NCI-H446 (cell line): ENCODE measurements around the gene MAD1L1.

Experiments
- DNase-seq, 2 experiments: peaks; one replicate each; lab custom pipeline; 2025; lab: John Stamatoyannopoulos, UW

MAD1L1 gene

GRCh38 chr7:2117646-2118045 lies 115.1 kb downstream of the MAD1L1 start:
- no peak for DNase-seq

GRCh38 chr7:2116989-2117591 lies 115.7 kb downstream of the MAD1L1 start:
- peak; percentile 22 to 64 for DNase-seq

GRCh38 chr7:2116448-2116810 lies 116.3 kb downstream of the MAD1L1 start:
- DNase-seq: no peak

GRCh38 chr7:2115760-2116447 lies 116.8 kb downstream of the MAD1L1 start:
- peak in 1 of 2 experiments; percentile 15 for DNase-seq

GRCh38 chr7:2114926-2115759 lies 117.6 kb downstream of the MAD1L1 start:
- DNase-seq: no peak

- no peak for DNase-seq
These were observed 118.7 kb downstream of the MAD1L1 start for GRCh38 chr7:2114052-2114451.

- no peak for DNase-seq
These were observed 120.2 kb downstream of the MAD1L1 start for GRCh38 chr7:2112261-2113198.

- no peak for DNase-seq
These were observed 121.2 kb downstream of the MAD1L1 start for GRCh38 chr7:2111568-2111967.

- no peak for DNase-seq
These were observed 121.9 kb downstream of the MAD1L1 start for GRCh38 chr7:2110610-2111396.

- DNase-seq: peak in 1 of 2 experiments; percentile 23
These were observed 122.7 kb downstream of the MAD1L1 start for GRCh38 chr7:2109936-2110609.

- DNase-seq: no peak
These were observed 123.4 kb downstream of the MAD1L1 start for GRCh38 chr7:2109251-2109872.

GRCh38 chr7:2108501-2109250 lies 124.1 kb downstream of the MAD1L1 start:
- DNase-seq: no peak

- no peak for DNase-seq
These were observed 124.7 kb downstream of the MAD1L1 start for GRCh38 chr7:2108071-2108455.

- DNase-seq: no peak
These were observed 125.2 kb downstream of the MAD1L1 start for GRCh38 chr7:2107386-2108070.

- DNase-seq: no peak
These were observed 125.8 kb downstream of the MAD1L1 start for GRCh38 chr7:2106924-2107323.

GRCh38 chr7:2106440-2106839 lies 126.3 kb downstream of the MAD1L1 start:
- no peak for DNase-seq

- DNase-seq: no peak
These were observed 126.8 kb downstream of the MAD1L1 start for GRCh38 chr7:2105917-2106316.

- no peak for DNase-seq
These were observed 127.5 kb downstream of the MAD1L1 start for GRCh38 chr7:2105280-2105679.

GRCh38 chr7:2104716-2105115 lies 128.0 kb downstream of the MAD1L1 start:
- no peak for DNase-seq
